Measurements from ENCODE around the gene METAP1D.

Gene METAP1D

DNA sequence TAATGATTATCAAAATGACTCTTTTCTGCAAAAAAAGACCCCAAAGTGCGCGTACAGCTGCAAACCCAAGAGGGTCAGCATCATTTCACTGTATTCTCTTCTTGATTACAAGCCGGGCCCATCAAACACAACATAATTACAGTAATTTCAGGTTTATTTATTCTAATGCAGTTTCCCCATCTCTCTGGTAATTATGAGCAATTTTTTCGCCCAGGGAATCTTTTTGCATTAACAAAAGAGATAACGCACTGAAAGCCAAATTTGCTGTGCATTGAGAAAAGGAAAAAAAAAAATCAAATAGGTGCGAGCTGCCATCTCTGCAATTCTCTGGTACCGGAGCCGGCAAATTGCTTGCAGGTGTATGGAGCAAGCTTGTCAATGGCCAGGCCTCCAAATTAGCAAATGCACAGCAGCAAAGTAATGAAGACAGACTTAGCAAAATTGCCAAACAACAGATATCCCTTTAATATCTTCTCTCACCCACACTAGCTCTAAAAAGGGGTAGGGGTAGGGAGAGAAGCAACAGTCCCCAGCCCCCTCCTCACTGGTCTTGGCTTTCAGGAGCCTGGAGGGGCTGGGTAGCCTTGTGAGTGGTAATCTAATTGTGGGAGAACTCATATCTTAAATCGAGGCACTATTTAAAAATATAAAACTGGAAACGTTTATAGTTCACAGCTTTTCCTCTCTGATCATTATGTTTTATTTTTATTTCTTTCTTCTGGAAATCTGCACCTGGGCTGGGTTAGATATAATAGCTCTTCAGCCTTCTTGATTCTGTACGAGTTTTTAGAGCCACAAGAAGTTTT is 92.2 kb downstream of the METAP1D start:
- no peak for DNase-seq (ENCODE audit: low read depth)
- TF ChIP-seq, protein P1, sequence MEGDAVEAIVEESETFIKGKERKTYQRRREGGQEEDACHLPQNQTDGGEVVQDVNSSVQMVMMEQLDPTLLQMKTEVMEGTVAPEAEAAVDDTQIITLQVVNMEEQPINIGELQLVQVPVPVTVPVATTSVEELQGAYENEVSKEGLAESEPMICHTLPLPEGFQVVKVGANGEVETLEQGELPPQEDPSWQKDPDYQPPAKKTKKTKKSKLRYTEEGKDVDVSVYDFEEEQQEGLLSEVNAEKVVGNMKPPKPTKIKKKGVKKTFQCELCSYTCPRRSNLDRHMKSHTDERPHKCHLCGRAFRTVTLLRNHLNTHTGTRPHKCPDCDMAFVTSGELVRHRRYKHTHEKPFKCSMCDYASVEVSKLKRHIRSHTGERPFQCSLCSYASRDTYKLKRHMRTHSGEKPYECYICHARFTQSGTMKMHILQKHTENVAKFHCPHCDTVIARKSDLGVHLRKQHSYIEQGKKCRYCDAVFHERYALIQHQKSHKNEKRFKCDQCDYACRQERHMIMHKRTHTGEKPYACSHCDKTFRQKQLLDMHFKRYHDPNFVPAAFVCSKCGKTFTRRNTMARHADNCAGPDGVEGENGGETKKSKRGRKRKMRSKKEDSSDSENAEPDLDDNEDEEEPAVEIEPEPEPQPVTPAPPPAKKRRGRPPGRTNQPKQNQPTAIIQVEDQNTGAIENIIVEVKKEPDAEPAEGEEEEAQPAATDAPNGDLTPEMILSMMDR (conservative IDR thresholded peaks at IDR 0.05; ENCODE audit: low read depth, low read length): no peak
- no peak overlapping the region for H3K4me3 ChIP-seq (ENCODE audit: low read length)

GRCh38 chr2:172092716-172093415 is 93.1 kb downstream of the METAP1D start:
- DNase-seq (ENCODE audit: low read depth): no peak
- H3K4me3 ChIP-seq (ENCODE audit: low read length): no peak overlapping the region
- TF ChIP-seq, protein P1 (conservative IDR thresholded peaks at IDR 0.05; ENCODE audit: low read depth, low read length): no peak

DNA sequence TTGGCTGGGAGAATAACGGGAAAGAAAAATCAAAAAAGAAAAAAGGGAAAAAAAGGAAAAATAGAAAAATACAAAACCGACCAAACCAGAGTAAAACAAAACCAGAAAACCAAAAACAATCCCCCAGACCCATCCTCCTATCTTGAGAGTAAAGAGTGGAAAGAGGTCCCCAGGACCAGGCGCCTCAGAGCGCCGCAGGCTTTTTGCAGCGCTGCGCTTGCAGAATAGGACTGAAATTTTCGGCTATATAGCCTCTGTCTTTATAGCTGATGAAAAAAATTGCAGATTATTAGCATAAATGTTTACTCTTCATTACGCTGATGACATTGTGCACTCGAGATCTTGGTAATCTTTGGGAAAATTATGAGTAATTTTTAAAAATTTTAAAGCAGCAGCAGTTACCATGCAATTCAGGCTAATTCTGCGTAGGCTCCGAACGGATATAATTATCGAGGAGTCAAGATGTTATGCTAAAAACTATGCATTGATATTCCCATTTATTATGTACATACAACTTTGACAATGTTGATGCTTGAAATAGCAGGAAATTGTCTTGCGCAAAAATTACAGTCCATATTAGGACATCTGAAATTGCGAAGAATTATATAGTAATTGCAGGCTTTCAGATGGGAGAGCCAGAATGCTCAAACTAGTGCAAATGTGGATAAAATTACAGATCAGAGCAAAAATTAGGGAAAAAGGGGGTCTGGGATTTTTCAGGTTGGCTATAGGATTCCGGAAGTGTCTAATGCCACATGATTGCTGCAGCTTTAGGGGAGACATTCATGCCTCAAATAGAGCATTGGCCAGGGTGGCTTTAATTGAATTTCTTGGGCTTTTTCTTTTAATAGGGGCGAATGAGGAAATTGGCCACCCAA is 93.9 kb downstream of the METAP1D start:
- TF ChIP-seq, protein P1 (conservative IDR thresholded peaks at IDR 0.05; ENCODE audit: low read depth, low read length): no peak
- no peak overlapping the region for H3K4me3 ChIP-seq (ENCODE audit: low read length)
- no peak for DNase-seq (ENCODE audit: low read depth)

GRCh38 chr2:172094294-172095145 is 94.8 kb downstream of the METAP1D start:
- TF ChIP-seq, protein P1 (conservative IDR thresholded peaks at IDR 0.05; ENCODE audit: low read depth, low read length): no peak
- peak overlapping the region; percentile 22 for H3K4me3 ChIP-seq (ENCODE audit: low read length)

DNA sequence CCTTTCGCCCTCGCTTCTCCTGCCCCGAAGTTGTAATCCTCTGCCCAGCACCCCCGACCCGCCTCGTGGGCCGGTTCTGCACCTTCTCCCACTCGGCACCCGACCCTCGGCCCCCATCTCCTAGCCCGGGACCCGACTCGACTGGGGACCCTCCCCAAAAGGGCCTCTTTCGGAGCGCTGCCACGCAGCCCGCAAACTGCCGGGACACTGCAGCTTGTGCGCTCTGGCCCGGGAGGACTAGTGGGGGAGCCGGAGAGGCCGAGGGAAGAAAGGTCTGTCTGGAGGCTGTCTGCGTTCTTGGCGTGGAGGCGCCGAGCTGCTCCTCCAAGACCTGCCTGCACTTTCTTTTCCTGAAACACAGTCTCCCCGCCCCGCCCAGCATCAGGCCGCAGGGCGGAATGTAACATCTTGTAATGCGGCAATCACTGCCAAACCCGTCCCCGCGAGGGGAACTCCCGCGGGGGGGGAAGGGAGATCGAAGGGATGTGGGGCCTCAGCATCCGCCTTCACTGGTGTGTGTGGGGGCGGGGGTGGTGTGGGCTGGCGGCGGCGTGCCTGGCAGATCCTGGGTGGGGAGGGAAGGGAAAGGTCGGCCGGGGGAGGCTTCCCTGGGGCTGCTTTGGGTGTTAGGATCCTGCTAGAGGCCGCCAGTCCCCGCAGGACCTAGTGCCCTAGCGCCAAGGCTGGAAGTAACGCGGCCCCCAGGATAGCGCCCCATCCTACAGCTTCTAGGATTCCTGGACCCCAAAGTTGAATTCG is 95.6 kb downstream of the METAP1D start:
- DNase-seq (ENCODE audit: low read depth): no peak
- TF ChIP-seq, protein P1 (conservative IDR thresholded peaks at IDR 0.05; ENCODE audit: low read depth, low read length): no peak

More at GRCh38 chr2:172094294-172095145, 94.8 kb downstream of the METAP1D start:
- no peak for DNase-seq (ENCODE audit: low read depth)

More for the DNA sequence above, 95.6 kb downstream of the METAP1D start:
- H3K4me3 ChIP-seq (ENCODE audit: low read length): peak overlapping the region; percentile 22
